ENCODE results near the gene LRRC57.

LRRC57 gene

DNA sequence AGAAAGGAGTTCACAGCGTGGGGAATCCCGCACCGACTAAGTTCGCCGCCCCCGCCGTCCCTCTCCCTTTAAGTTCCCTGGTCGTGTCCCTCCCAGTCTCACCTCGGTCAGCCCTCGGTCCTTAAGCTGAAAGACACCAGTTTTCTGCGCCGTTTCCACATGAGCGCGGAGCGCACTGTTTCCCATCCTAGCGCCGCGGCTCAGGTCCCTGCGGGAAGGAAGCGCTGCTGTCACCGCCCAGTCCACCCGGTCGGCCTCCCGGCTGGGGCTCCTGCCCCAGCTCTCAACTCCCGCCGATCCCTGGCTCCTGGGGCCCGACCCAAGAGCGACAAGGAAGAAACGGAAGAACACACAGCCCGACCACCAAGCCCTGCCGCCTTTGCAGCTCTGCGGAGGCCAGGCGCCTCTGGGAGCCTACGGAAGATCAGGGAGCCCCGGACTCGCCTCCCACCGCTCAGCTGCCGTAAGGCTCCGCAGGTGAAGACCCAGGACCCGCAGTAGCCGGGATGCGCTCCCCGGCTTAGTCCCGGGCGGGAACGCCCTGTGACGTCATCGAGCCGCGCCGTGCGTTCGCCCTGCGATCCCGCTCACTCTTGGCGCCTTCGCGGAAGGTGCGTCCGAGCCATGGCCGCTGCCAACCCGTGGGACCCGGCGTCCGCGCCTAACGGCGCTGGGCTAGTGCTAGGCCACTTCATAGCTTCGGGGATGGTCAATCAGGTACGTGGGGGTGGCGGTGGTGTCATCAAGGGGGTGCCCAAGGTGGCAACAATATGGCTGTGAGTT lies at the start of gene LRRC57, which contains the start of gene HAUS2:
Gene LRRC57, minus strand, starts transcription at position 545 of the 783 bp plus-strand sequence. Its CDS starts 359 bp downstream, at position 186.
Gene HAUS2, plus strand, starts transcription at position 590 of the 783 bp plus-strand sequence. Its CDS starts 35 bp downstream, at position 625.
- in situ Hi-C loops (cut with MboI; ENCODE audit: low sequenced_read_pairs), result no loop called here
- Histone ChIP-seq H3K27me3 (ENCODE audit: low read depth) (no peaks in the 10 kb centered on the region), H3K9me3 (0 out of 2 replicates have a peak, but pooled peaks cover 2% of the 10 kb centered on the region), H3K4me1 (no peaks in the 10 kb centered on the region; the same call in 1 of the 2 replicates), H3K4me3 (peak within 1 kb of the TSS; percentile 98), H3K36me3 (replicated peaks) (peaks cover 23% of the 10 kb centered on the region)
- DNase-seq (ENCODE audit: low spot score in 2 of 2), result peak; percentile 83 to 93

DNA sequence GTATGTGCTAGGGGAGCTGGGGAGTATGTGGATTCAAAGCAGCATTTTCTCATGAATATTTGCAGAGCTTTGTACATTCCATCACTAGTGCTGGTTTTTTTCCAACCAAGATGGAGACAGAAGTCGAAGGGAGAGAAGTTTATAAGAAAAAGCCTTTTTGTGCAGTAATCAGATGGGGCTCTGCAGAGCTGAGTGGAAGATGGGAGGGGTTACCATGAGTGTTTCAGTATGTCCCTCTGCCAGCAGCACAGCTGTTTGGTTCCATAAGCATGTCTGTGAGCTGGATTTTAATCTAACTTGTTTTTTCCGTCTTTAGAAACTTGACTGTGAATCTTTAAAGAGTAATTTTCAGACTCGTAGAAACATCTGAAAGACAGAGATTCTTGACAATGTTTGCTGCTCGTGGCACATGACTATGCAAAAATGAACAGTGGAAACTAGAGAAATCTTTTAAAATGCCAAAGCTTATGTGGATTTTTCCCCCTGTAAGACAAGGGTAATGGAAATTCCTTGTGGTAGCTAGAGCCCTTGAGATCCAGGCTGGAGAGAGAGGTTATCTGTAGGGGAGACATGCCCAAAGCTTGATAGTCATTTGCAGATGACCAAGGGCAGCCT lies 47.1 kb upstream of the LRRC57 start:
- H3K27me3 ChIP-seq (ENCODE audit: low read depth), result no peaks in the 10 kb centered on the region
- DNase-seq (ENCODE audit: low spot score in 2 of 2), result no peak

DNA sequence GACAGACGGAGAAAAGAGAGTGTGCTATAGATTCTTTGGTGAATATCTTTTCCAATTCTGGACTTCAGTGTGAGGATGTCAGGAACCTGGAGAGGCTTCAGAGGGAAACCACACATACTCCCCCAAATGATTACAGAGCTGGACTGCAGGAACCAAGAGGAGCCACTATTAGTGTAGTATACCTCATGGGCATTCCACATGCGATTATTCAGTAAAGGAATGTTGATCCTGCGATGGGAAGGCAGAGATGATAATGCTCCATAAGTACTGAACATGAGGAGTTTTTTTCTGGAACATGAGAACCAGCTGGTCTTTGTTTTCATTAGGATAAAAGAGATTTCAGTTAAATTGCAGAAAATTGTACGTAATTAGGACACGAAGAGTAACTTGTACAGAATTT lies 45.5 kb upstream of the LRRC57 start:
- no peaks in the 10 kb centered on the region for H3K27me3 ChIP-seq (ENCODE audit: low read depth)
- no peaks in the 10 kb centered on the region for H3K9me3 ChIP-seq
- H3K4me1 ChIP-seq, result no peaks in the 10 kb centered on the region
- no peaks in the 10 kb centered on the region; the same call in 1 of the 2 replicates for H3K36me3 ChIP-seq (replicated peaks)
- no peak overlapping the region for H3K4me3 ChIP-seq
- in situ Hi-C loops (cut with MboI; ENCODE audit: low sequenced_read_pairs), result no loop called here
- no peak for DNase-seq (ENCODE audit: low spot score in 2 of 2)

More for the DNA sequence above, 47.1 kb upstream of the LRRC57 start:
- Histone ChIP-seq H3K9me3 (no peaks in the 10 kb centered on the region), H3K4me1 (no peaks in the 10 kb centered on the region), H3K36me3 (replicated peaks) (peaks cover 7% of the 10 kb centered on the region; the same call in 1 of the 2 replicates), H3K4me3 (no peak overlapping the region)
- in situ Hi-C loops (cut with MboI; ENCODE audit: low sequenced_read_pairs), result no loop called here

DNA sequence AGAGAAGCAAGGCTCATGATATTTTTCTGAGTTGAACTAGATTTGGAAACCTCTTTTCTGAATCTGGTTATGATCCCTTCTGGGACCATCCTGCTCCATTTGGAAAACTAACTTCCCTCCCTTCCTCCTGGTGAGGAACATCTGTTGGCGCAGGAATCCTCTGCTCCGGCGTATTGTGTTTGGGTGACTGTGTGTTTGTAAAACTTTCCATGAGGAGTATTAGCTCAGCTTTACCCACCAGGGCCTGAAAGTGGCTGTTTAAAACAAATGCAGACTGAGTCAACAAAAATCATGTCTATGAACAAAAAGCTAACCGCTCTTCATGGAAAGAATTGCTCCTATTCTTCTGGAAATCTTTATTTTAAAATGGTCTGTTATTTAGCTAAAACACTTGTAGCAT lies 44.5 kb upstream of the LRRC57 start:
- Histone ChIP-seq H3K36me3 (replicated peaks) (no peaks in the 10 kb centered on the region; the same call in 1 of the 2 replicates), H3K4me1 (no peaks in the 10 kb centered on the region), H3K9me3 (no peaks in the 10 kb centered on the region), H3K27me3 (ENCODE audit: low read depth) (no peaks in the 10 kb centered on the region), H3K4me3 (no peak overlapping the region)
- in situ Hi-C loops (cut with MboI; ENCODE audit: low sequenced_read_pairs), result no loop called here
- DNase-seq (ENCODE audit: low spot score in 2 of 2), result no peak

DNA sequence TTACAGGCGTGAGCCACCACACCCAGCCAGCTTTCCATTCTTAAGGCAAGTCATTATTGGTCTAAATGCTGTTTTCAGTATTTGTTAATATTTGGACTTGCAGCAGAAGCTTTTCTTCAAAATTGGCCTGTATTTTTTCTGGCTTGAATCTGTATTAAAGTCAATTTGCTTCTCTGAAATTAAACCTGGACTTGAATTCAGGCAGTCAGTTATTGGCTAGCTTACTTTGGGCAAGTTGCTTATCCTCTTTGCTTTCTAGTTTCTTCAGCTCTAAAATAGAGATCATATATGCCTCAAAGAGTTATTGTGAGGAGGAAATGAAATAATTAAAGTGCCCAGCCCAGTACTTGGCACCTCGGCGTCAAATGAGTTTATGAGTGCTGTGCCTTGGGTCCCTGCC lies 44.1 kb upstream of the LRRC57 start:
- DNase-seq (ENCODE audit: low spot score in 2 of 2), result no peak
- Histone ChIP-seq H3K27me3 (ENCODE audit: low read depth) (no peaks in the 10 kb centered on the region), H3K36me3 (replicated peaks) (no peaks in the 10 kb centered on the region; the same call in none of the 2 replicates), H3K4me1 (no peaks in the 10 kb centered on the region), H3K4me3 (no peak overlapping the region), H3K9me3 (no peaks in the 10 kb centered on the region)
- in situ Hi-C loops (cut with MboI; ENCODE audit: low sequenced_read_pairs), result no loop called here

DNA sequence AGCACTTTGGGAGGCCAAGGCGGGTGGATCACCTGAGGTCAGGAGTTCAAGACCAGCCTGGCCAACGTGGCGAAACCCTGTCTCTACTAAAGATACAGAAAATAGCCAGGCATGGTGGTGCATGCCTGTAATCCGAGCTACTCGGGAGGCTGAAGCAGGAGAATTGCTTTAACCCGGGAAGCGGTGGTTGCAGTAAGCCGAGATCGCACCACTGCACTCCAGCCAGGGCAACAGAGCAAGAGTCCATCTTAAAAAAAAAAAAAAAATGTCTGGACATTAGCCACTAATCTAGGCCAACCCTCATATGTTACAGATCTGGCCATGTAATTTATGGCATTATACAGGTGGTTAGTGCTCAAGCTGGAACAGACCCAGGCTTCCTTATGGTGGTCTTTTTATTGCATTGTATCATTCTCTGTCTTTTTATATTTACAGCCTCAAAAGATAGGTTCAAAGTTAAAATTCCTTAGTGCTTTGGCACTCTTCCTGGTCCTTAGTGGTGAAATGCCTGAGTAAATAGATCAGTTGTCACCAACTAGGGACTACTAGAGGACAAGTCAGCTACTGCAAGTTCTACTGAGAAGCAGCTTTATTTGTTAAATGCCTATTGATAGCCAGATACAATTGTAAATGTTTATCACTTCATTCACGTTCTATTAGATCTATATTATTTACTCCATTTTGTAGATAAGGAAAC lies 42.8 kb upstream of the LRRC57 start:
- in situ Hi-C loops (cut with MboI; ENCODE audit: low sequenced_read_pairs), result no loop called here
- no peaks in the 10 kb centered on the region for H3K4me1 ChIP-seq
- H3K4me3 ChIP-seq, result no peak overlapping the region
- no peaks in the 10 kb centered on the region for H3K9me3 ChIP-seq
- H3K36me3 ChIP-seq (replicated peaks), result no peaks in the 10 kb centered on the region; the same call in none of the 2 replicates
- peak in 1 of 2 experiments; percentile 34 for DNase-seq (ENCODE audit: low spot score in 2 of 2)
- no peaks in the 10 kb centered on the region for H3K27me3 ChIP-seq (ENCODE audit: low read depth)

DNA sequence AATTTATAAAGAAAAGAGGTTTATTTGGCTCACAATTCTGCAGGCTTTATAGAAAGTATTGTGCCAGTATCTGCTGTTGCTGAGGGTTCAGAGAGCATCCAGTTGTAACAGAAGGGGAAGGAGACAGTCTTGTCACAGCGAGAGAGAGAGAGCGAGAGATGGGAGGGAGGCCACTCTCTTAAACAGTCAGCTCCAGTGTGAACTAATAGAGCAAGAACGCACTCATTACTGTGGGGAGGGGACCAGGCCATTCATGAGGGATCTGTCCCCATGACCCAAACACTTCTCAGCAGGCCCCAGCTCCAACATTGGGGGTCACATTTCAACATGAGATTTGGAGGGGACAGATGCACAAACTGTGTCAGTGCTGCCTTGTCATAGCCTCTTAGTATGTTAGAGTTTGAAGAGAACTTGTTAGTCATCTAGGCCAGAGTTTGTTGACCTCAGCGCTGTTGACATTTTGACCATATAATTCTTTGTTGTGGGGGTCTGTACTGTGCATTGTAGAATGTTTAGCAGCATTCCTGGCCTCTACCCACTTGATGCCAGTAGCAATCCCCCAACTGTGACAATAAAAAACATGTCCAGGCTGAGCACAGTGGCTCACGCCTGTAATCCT lies 42.1 kb upstream of the LRRC57 start:
- H3K9me3 ChIP-seq, result no peaks in the 10 kb centered on the region
- no peak overlapping the region for H3K4me3 ChIP-seq
- in situ Hi-C loops (cut with MboI; ENCODE audit: low sequenced_read_pairs), result no loop called here
- no peaks in the 10 kb centered on the region for H3K4me1 ChIP-seq
- no peak for DNase-seq (ENCODE audit: low spot score in 2 of 2)
- no peaks in the 10 kb centered on the region; the same call in none of the 2 replicates for H3K36me3 ChIP-seq (replicated peaks)
- H3K27me3 ChIP-seq (ENCODE audit: low read depth), result no peaks in the 10 kb centered on the region

DNA sequence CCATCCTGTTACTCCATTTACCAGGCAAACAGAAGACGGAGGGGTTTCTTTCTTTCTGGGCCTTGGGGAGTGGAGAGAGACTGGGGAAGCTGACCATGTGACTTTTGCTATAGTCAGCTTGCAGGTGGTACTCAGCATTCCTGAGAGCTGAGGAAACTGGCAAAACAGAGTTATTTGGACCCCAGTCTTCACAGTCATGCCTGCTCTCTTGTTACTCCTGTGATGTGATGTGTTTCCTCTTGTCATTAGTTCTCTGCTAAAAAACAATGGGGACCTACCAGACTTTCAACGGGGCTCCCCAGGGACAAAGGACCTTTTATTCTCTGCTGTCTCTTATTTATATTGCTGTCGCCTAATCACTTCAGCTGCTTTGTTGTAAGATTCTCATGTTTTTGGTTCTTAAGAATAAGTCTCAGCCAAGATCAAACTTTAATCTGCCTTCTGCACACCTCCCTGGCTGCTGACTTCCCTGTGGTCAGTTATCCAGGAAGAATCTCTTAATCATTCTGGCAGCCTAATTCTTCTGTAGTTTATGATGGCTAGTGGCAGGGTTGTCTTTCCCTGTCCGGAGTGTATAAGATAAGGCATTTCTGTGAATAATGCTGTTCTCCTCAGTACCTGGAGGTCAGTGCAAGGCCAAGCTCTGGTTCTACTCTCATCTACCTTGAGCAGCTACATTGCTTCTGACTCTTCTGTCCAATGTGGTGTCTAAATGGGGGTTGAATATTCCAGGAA lies 35.6 kb upstream of the LRRC57 start:
- in situ Hi-C loops (cut with MboI; ENCODE audit: low sequenced_read_pairs), result no loop called here
- Histone ChIP-seq H3K9me3 (no peaks in the 10 kb centered on the region), H3K4me1 (peaks cover 22% of the 10 kb centered on the region), H3K4me3 (no peak overlapping the region), H3K36me3 (replicated peaks) (no peaks in the 10 kb centered on the region; the same call in 1 of the 2 replicates), H3K27me3 (ENCODE audit: low read depth) (no peaks in the 10 kb centered on the region)
- peak; percentile 79 to 83 for DNase-seq (ENCODE audit: low spot score in 2 of 2)

DNA sequence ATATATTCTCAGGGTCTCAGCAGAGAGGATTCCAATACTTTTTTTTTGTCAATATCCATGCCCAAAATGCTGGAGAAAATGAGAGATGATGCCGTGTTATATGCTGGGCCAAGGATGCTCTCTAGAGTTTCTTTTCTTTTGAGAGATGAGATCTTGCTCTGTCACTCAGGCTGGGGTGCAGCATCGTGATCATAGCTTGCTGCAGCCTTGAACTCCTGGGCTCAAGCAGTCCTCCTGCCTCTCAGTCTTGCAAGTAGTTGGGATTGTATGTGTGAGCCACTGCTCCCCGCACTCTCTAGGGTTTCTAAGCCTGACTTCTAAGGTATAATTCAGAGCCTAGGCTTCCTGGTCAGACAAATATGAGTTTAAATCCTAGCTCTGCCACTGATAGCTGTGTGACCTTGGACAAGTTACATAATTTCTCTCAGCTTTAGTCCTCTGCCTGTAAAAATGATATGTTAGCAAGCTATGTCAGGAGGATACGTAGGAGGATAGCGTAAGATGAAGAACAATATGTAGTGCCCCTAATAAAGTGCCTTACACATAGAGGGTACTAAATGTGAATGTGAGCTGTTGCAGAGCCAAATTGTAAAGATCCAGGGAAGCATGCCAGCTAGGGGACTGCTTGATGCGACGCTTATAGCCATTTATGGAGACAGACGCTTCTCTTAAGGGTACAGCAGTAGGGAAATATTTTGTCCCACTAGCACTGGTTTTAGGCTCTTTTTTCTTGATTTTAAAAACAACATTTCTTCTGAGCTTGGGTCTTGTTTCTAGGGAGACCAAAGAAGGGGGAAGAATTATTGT lies 34.2 kb upstream of the LRRC57 start:
- Histone ChIP-seq H3K4me3 (no peak overlapping the region), H3K27me3 (ENCODE audit: low read depth) (no peaks in the 10 kb centered on the region), H3K4me1 (peaks cover 22% of the 10 kb centered on the region), H3K9me3 (no peaks in the 10 kb centered on the region), H3K36me3 (replicated peaks) (no peaks in the 10 kb centered on the region; the same call in 1 of the 2 replicates)
- no peak for DNase-seq (ENCODE audit: low spot score in 2 of 2)
- in situ Hi-C loops (cut with MboI; ENCODE audit: low sequenced_read_pairs), result no loop called here

DNA sequence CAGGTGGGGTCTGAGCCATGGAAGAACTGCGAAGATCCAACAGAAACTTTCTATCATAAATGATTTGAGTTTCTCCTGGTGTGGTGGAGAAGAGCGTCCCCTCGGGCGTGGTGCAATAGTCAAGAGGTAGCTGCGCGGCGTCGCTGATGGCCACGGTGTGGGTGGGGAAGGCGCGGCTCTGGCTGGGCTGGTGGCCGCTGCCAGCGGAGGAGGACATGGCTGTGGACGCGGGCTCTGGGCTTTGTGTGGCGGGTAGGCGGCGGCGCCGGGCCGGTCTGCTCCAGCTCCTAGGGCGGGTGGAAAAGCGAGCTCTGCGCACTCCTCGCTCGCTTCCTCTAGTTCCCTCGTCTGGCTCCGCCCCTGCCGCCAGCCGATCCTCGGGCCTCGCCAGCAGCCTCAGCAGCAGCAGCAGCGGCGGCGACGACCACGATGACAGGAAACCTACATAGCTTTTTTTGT lies 32.7 kb upstream of the LRRC57 start:
- in situ Hi-C loops (cut with MboI; ENCODE audit: low sequenced_read_pairs), result no loop called here
- DNase-seq (ENCODE audit: low spot score in 2 of 2), result peak; percentile 73 to 90
- H3K4me3 ChIP-seq, result peak overlapping the region; percentile 29
- H3K9me3 ChIP-seq, result no peaks in the 10 kb centered on the region
- H3K36me3 ChIP-seq (replicated peaks), result no peaks in the 10 kb centered on the region
- peaks cover 26% of the 10 kb centered on the region for H3K4me1 ChIP-seq
- H3K27me3 ChIP-seq (ENCODE audit: low read depth), result no peaks in the 10 kb centered on the region

DNA sequence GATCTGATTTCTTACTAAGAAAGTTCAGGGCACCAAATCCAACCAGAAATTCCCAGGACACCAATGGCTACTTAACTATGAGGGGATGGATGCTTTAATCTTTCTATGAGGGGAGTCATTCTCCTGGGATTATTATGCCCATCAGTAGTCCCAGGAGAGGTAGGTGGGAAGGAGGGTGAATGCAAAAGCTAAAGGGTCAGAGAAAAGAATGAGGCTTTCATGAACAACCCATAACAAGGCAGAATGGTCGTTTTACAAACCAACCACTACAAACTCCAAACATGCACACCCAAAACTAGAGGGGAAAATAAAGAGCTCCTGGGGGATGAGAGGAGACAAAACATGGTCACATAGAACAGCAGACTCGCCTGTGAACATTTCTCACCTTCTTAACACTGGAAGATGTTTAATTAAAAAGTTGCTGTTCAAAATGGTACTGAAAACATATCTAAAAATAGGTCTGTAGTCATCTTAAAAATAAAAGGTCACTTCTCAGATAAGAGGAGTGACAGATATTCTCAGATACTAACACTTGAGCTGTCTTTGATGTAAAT lies 30.5 kb upstream of the LRRC57 start:
- Histone ChIP-seq H3K27me3 (ENCODE audit: low read depth) (no peaks in the 10 kb centered on the region), H3K4me3 (no peak overlapping the region), H3K36me3 (replicated peaks) (no peaks in the 10 kb centered on the region), H3K9me3 (no peaks in the 10 kb centered on the region), H3K4me1 (peaks cover 25% of the 10 kb centered on the region)
- in situ Hi-C loops (cut with MboI; ENCODE audit: low sequenced_read_pairs), result no loop called here
- no peak for DNase-seq (ENCODE audit: low spot score in 2 of 2)

DNA sequence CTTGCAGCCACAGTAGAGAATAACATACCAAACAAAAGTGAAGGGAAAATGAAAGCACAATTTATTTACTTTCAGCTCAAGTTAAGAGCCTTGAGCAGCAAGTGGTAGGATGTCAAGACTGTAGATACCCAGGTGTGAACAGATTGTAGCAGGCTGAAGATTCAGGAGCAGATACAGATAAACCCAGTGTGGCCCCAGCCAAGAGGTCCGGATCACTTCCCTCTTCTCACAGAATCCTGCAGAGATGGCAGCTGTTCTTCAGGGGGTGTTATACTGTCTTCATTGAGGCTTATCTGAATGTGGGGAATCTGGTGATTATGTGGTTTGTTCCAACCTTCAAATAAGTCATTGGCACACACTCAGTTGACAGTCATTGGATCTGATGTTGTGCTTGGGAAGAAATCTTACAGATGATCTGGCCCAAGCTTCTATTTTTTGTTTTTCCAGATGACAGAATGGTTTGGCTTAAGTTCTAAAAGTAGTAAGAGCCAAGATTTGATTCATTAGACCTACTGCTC lies 29.0 kb upstream of the LRRC57 start:
- Histone ChIP-seq H3K9me3 (no peaks in the 10 kb centered on the region), H3K27me3 (ENCODE audit: low read depth) (no peaks in the 10 kb centered on the region), H3K4me1 (peaks cover 19% of the 10 kb centered on the region), H3K36me3 (replicated peaks) (no peaks in the 10 kb centered on the region), H3K4me3 (no peak overlapping the region)
- in situ Hi-C loops (cut with MboI; ENCODE audit: low sequenced_read_pairs), result no loop called here
- no peak for DNase-seq (ENCODE audit: low spot score in 2 of 2)
